Measurements from ENCODE around the gene ANKDD1A. TPM values are rescaled to one million over a fixed set of nuclear protein-coding genes. Genes with fewer than 3 reads are reported as not detected.

ANKDD1A gene
- total RNA-seq, 2 donors from 2014 or later: 7.2 to 8.4 TPM

- no peaks in the 10 kb centered on the region for H3K27me3 Mint-ChIP-seq (ENCODE audit: low read depth)
- peaks cover 1 to 19% of the 10 kb centered on the region in 2 donors for H3K36me3 Mint-ChIP-seq (ENCODE audit: insufficient read depth in 2 of 2)
- no peaks in the 10 kb centered on the region for H3K9me3 Mint-ChIP-seq
- no peak for ATAC-seq (replicated peaks in 1 of 2)
- peaks cover 4% of the 10 kb centered on the region for H3K4me1 Mint-ChIP-seq (ENCODE audit: low read depth)
- no peak for DNase-seq
- no peak overlapping the region for H3K27ac Mint-ChIP-seq
- H3K4me3 Mint-ChIP-seq: no peak overlapping the region
Observed at GRCh38 chr15:64970698-64971097, 59.0 kb downstream of the ANKDD1A start.

- H3K4me3 Mint-ChIP-seq: no peak overlapping the region
- peaks cover 5% of the 10 kb centered on the region for H3K4me1 Mint-ChIP-seq (ENCODE audit: low read depth)
- DNase-seq (peak in 1 of 2 donors; percentile 7), ATAC-seq (replicated peaks in 1 of 2) (peak; percentile 49)
- H3K9me3 Mint-ChIP-seq: no peaks in the 10 kb centered on the region
- H3K27ac Mint-ChIP-seq: peak overlapping the region; percentile 75
- H3K27me3 Mint-ChIP-seq (ENCODE audit: low read depth): no peaks in the 10 kb centered on the region
- H3K36me3 Mint-ChIP-seq (ENCODE audit: insufficient read depth in 2 of 2): peaks cover 1 to 21% of the 10 kb centered on the region in 2 donors
Observed at GRCh38 chr15:64975390-64975789, 63.7 kb downstream of the ANKDD1A start.

GRCh38 chr15:64979252-64979710 is 67.6 kb downstream of the ANKDD1A start:
- DNase-seq: no peak
- Mint-ChIP-seq H3K4me1 (ENCODE audit: low read depth) (peaks cover 11% of the 10 kb centered on the region), H3K36me3 (ENCODE audit: insufficient read depth in 2 of 2) (peaks cover 0 to 18% of the 10 kb centered on the region in 2 donors), H3K4me3 (no peak overlapping the region), H3K27me3 (ENCODE audit: low read depth) (no peaks in the 10 kb centered on the region), H3K27ac (no peak overlapping the region), H3K9me3 (no peaks in the 10 kb centered on the region)
- no peak for ATAC-seq (replicated peaks in 1 of 2)

GRCh38 chr15:64981812-64982431 is 70.2 kb downstream of the ANKDD1A start:
- no peak overlapping the region for H3K4me3 Mint-ChIP-seq
- peaks cover 21% of the 10 kb centered on the region for H3K4me1 Mint-ChIP-seq (ENCODE audit: low read depth)
- DNase-seq: no peak
- no peaks in the 10 kb centered on the region for H3K27me3 Mint-ChIP-seq (ENCODE audit: low read depth)
- no peaks in the 10 kb centered on the region for H3K9me3 Mint-ChIP-seq
- ATAC-seq (replicated peaks in 1 of 2): no peak
- H3K36me3 Mint-ChIP-seq (ENCODE audit: insufficient read depth in 2 of 2): peaks cover 0 to 11% of the 10 kb centered on the region in 2 donors
- H3K27ac Mint-ChIP-seq: no peak overlapping the region

- Mint-ChIP-seq H3K27ac (no peak overlapping the region), H3K36me3 (ENCODE audit: insufficient read depth in 2 of 2) (peaks cover 0 to 11% of the 10 kb centered on the region in 2 donors), H3K9me3 (no peaks in the 10 kb centered on the region), H3K4me1 (ENCODE audit: low read depth) (peaks cover 26% of the 10 kb centered on the region), H3K27me3 (ENCODE audit: low read depth) (no peaks in the 10 kb centered on the region), H3K4me3 (no peak overlapping the region)
- DNase-seq: no peak
- no peak for ATAC-seq (replicated peaks in 1 of 2)
Observed at GRCh38 chr15:64982472-64982871, 70.8 kb downstream of the ANKDD1A start.

- H3K4me1 Mint-ChIP-seq (ENCODE audit: low read depth): peaks cover 51% of the 10 kb centered on the region
- no peaks in the 10 kb centered on the region for H3K9me3 Mint-ChIP-seq
- H3K27me3 Mint-ChIP-seq (ENCODE audit: low read depth): no peaks in the 10 kb centered on the region
- DNase-seq: no peak
- H3K4me3 Mint-ChIP-seq: no peak overlapping the region
- H3K27ac Mint-ChIP-seq: peak overlapping the region; percentile 10
- H3K36me3 Mint-ChIP-seq (ENCODE audit: insufficient read depth in 2 of 2): peaks cover 3 to 5% of the 10 kb centered on the region in 2 donors
- no peak for ATAC-seq (replicated peaks in 1 of 2)
Observed at GRCh38 chr15:64985366-64986033, 73.8 kb downstream of the ANKDD1A start.

GRCh38 chr15:64987136-64987535 is 75.4 kb downstream of the ANKDD1A start:
- no peak for ATAC-seq (replicated peaks in 1 of 2)
- Mint-ChIP-seq H3K27ac (no peak overlapping the region), H3K4me1 (ENCODE audit: low read depth) (peaks cover 55% of the 10 kb centered on the region), H3K36me3 (ENCODE audit: insufficient read depth in 2 of 2) (peaks cover 3 to 5% of the 10 kb centered on the region in 2 donors), H3K4me3 (peak overlapping the region in 1 of 2 donors; percentile 13), H3K27me3 (ENCODE audit: low read depth) (no peaks in the 10 kb centered on the region), H3K9me3 (no peaks in the 10 kb centered on the region)
- DNase-seq: no peak

- ATAC-seq (replicated peaks in 1 of 2) (peak; percentile 97), DNase-seq (peak; percentile 95)
- H3K36me3 Mint-ChIP-seq (ENCODE audit: insufficient read depth in 2 of 2): peaks cover 3 to 5% of the 10 kb centered on the region in 2 donors
- peak within 1 kb of the TSS; percentile 99 for H3K27ac Mint-ChIP-seq
- peaks cover 54% of the 10 kb centered on the region for H3K4me1 Mint-ChIP-seq (ENCODE audit: low read depth)
- no peaks in the 10 kb centered on the region for H3K9me3 Mint-ChIP-seq
- peak within 1 kb of the TSS; percentile 99 to 100 for H3K4me3 Mint-ChIP-seq
- H3K27me3 Mint-ChIP-seq (ENCODE audit: low read depth): no peaks in the 10 kb centered on the region
Observed at GRCh38 chr15:64989416-64990167, 77.9 kb downstream of the ANKDD1A start, which contains the start of gene SPG21. TSS of gene SPG21 (minus strand) at chr15:64989914. CDS start at chr15:64983569, 6,345 bp downstream.

- Mint-ChIP-seq H3K4me3 (peak overlapping the region; percentile 99 to 100), H3K27ac (peak overlapping the region; percentile 99), H3K36me3 (ENCODE audit: insufficient read depth in 2 of 2) (peaks cover 3 to 5% of the 10 kb centered on the region in 2 donors), H3K4me1 (ENCODE audit: low read depth) (peaks cover 54% of the 10 kb centered on the region), H3K9me3 (no peaks in the 10 kb centered on the region), H3K27me3 (ENCODE audit: low read depth) (no peaks in the 10 kb centered on the region)
- DNase-seq: no peak
- no peak for ATAC-seq (replicated peaks in 1 of 2)
Observed at GRCh38 chr15:64990168-64990470, 78.4 kb downstream of the ANKDD1A start.

GRCh38 chr15:64991536-64992135 is 79.9 kb downstream of the ANKDD1A start:
- peaks cover 43% of the 10 kb centered on the region for H3K4me1 Mint-ChIP-seq (ENCODE audit: low read depth)
- ATAC-seq (replicated peaks in 1 of 2) (no peak), DNase-seq (no peak)
- H3K27me3 Mint-ChIP-seq (ENCODE audit: low read depth): no peaks in the 10 kb centered on the region
- H3K9me3 Mint-ChIP-seq: no peaks in the 10 kb centered on the region
- peaks cover 3 to 5% of the 10 kb centered on the region in 2 donors for H3K36me3 Mint-ChIP-seq (ENCODE audit: insufficient read depth in 2 of 2)
- peak overlapping the region; percentile 70 for H3K27ac Mint-ChIP-seq
- H3K4me3 Mint-ChIP-seq: peak overlapping the region in 1 of 2 donors; percentile 60

- Mint-ChIP-seq H3K9me3 (no peaks in the 10 kb centered on the region), H3K36me3 (ENCODE audit: insufficient read depth in 2 of 2) (peaks cover 3 to 5% of the 10 kb centered on the region in 2 donors), H3K4me1 (ENCODE audit: low read depth) (peaks cover 28% of the 10 kb centered on the region), H3K27me3 (ENCODE audit: low read depth) (no peaks in the 10 kb centered on the region), H3K4me3 (peak overlapping the region in 1 of 2 donors; percentile 7), H3K27ac (peak overlapping the region; percentile 26)
- no peak for DNase-seq
- ATAC-seq (replicated peaks in 1 of 2): no peak
Observed at GRCh38 chr15:64993290-64993689, 81.6 kb downstream of the ANKDD1A start.

- peaks cover 6% of the 10 kb centered on the region for H3K4me1 Mint-ChIP-seq (ENCODE audit: low read depth)
- DNase-seq: no peak
- H3K9me3 Mint-ChIP-seq: no peaks in the 10 kb centered on the region
- no peaks in the 10 kb centered on the region for H3K27me3 Mint-ChIP-seq (ENCODE audit: low read depth)
- no peak overlapping the region for H3K27ac Mint-ChIP-seq
- H3K4me3 Mint-ChIP-seq: no peak overlapping the region
- H3K36me3 Mint-ChIP-seq (ENCODE audit: insufficient read depth in 2 of 2): no peaks in the 10 kb centered on the region
- no peak for ATAC-seq (replicated peaks in 1 of 2)
Observed at GRCh38 chr15:64997066-64997465, 85.4 kb downstream of the ANKDD1A start.
